Hair follicle dermal papilla cell (primary cell): ENCODE measurements around the gene CRHBP. TPM values are rescaled to one million over a fixed set of nuclear protein-coding genes. Genes with fewer than 3 reads are reported as not detected.

ENCODE experiments used
- small RNA-seq: library from RNA; depleted of rRNA; stranded (forward); fragments of <200 nt; gene quantifications from one replicate; pipeline ENCODE3, GENCODE V24; 2012
- total RNA-seq: library from RNA; depleted of rRNA; stranded (reverse); fragments of >200 nt; gene quantifications from 2 replicates; pipeline ENCODE4 v1.2.3, GENCODE V29; 2012

The CRHBP gene, protein sequence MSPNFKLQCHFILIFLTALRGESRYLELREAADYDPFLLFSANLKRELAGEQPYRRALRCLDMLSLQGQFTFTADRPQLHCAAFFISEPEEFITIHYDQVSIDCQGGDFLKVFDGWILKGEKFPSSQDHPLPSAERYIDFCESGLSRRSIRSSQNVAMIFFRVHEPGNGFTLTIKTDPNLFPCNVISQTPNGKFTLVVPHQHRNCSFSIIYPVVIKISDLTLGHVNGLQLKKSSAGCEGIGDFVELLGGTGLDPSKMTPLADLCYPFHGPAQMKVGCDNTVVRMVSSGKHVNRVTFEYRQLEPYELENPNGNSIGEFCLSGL
- 0.16 and 1.7 TPM in 2 replicates for total RNA-seq

DNA sequence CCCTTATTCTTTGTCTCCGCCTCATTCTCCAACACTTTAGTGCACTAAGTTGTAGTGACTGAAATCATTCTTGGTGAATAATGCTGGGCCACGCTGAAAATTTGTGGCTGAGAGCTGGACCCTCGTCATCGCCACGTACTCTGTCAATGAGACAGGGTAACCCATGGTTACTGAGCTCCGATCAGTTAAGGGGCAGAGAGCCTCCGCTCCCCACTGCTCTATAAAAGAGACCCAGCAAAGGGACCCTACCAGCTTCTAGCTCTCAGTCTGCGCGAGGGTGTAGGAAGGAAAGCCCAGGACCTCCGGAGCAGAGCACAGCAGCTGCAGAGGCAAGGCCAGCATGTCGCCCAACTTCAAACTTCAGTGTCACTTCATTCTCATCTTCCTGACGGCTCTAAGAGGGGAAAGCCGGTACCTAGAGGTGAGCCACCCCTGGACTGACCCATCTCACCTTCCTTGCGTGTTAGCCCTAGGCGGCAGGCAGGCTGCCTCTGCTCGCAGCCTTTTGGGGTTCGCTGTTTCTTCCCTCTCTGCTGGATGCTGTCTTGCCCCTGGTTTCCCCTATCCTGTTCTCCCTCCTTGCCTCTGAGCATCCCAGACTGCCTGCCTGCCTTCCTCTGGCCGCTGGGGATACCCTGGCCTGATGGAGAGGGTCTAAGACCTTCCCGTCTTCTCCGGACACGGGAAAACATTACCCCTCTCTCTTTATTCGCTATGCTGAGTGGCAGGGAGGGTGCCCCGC, at the start of gene CRHBP:
CRHBP (plus strand) TSS at position 251 of the 742 bp plus-strand sequence; CDS start at position 341, 90 bp downstream.

Small RNA genes lying within 50 kb of the gene (small RNA-seq; reads per million reads assigned to genes)
- gene RNU6ATAC36P = 0.33 reads per million

Other genes with a start within 250 kb of the CRHBP start
- gene F2R, start 236.9 kb upstream of the CRHBP start, total RNA-seq = 34.7 and 51.2 TPM in 2 replicates
- gene F2RL1, start 134.0 kb upstream of the CRHBP start, total RNA-seq = 2.6 and 3.9 TPM in 2 replicates
- gene S100Z, start 103.0 kb upstream of the CRHBP start, total RNA-seq = not detected in 2 replicates
- 21.6 and 22.7 TPM in 2 replicates for gene AGGF1, start 77.4 kb downstream of the CRHBP start, total RNA-seq
- 1.7 and 3.1 TPM in 2 replicates for gene ZBED3, start 134.2 kb downstream of the CRHBP start, total RNA-seq